GM10248 (cell line): ENCODE measurements around the gene ABLIM2.

Experiments
- CTCF ChIA-PET: fragments of 300-600 bp; sonication (Branson Sonifier 250); formaldehyde crosslinking; extraction: SDS; loops from one replicate; lab custom pipeline; 2021; ENCODE audit warnings: antibody characterized with exemption; lab: Yijun Ruan, JAX
- POLR2A ChIA-PET: fragments of 350-650 bp; sonication (Branson Sonifier 250); formaldehyde crosslinking; extraction: SDS; loops from one replicate; lab custom pipeline; 2020; ENCODE audit warnings: antibody characterized with exemption; lab: Yijun Ruan, JAX
- DNase-seq: peaks from one replicate; pipeline ENCODE4 v3.0.0; 2012; ENCODE audit errors: extremely low spot score
- CTCF ChIP-seq: IDR thresholded peaks from 2 replicates; pipeline ENCODE4 v1.5.1; 2012; ENCODE audit warnings: mild to moderate bottlenecking, low read depth; ENCODE audit errors: extremely low read depth, missing control alignments, control extremely low read depth

The ABLIM2 gene

GRCh38 chr4:8163026-8163425 lies 4.4 kb upstream of the ABLIM2 start:
- DNase-seq = no peak
- TF ChIP-seq CTCF = no peak
- CTCF ChIA-PET = interaction anchor here (1.7 to 2.6 kb wide), 2 partner anchors 10 to 12 kb away, joined by 6 to 8 read pairs; no protein-coding TSS in a partner anchor
- POLR2A ChIA-PET = no interaction called here

- CTCF ChIA-PET = interaction anchor here (1.7 to 2.6 kb wide), 2 partner anchors 10 to 13 kb away, joined by 6 to 8 read pairs; no protein-coding TSS in a partner anchor
- TF ChIP-seq CTCF = no peak
- no peak for DNase-seq
- POLR2A ChIA-PET = no interaction called here
Observed at GRCh38 chr4:8162625-8163024, 4.0 kb upstream of the ABLIM2 start.

GRCh38 chr4:8160572-8160971 lies 2.0 kb upstream of the ABLIM2 start:
- POLR2A ChIA-PET = no interaction called here
- CTCF ChIA-PET = interaction anchor here (2.0 to 2.6 kb wide), 2 partner anchors 16 to 243 kb away, joined by 5 to 12 read pairs; no protein-coding TSS in a partner anchor

GRCh38 chr4:8160233-8160560 lies 1.6 kb upstream of the ABLIM2 start:
- CTCF ChIA-PET = interaction anchor here (1.2 to 2.6 kb wide), 3 partner anchors 14 to 243 kb away, joined by 3 to 12 read pairs (median 5); no protein-coding TSS in a partner anchor
- TF ChIP-seq CTCF = no peak
- POLR2A ChIA-PET = no interaction called here
- no peak for DNase-seq

More at GRCh38 chr4:8160572-8160971, 2.0 kb upstream of the ABLIM2 start:
- no peak for DNase-seq
- no peak for TF ChIP-seq CTCF

GRCh38 chr4:8159537-8160232 lies 1.1 kb upstream of the ABLIM2 start:
- TF ChIP-seq CTCF = no peak
- ChIA-PET CTCF (interaction anchor here (1.1 to 2.6 kb wide), 5 partner anchors 8 to 309 kb away, joined by 3 to 12 read pairs (median 4); no protein-coding TSS in a partner anchor), POLR2A (no interaction called here)
- DNase-seq = no peak

- no peak for TF ChIP-seq CTCF
- DNase-seq = no peak
- ChIA-PET POLR2A (no interaction called here), CTCF (interaction anchor here (1.1 to 2.6 kb wide), 4 partner anchors 10 to 311 kb away, joined by 3 to 12 read pairs (median 4); no protein-coding TSS in a partner anchor)
Observed at GRCh38 chr4:8157944-8158709, 486 bp downstream of the ABLIM2 start.
